Kidney (tissue), 14 donors: ENCODE results near the gene SNX32. TPM values are rescaled to one million over a fixed set of nuclear protein-coding genes. Genes with fewer than 3 reads are reported as not detected.
A peak's percentile ranks its signal among the peaks of the same experiment; 100 is the strongest.

Source experiments
- DNase-seq, 5 donors: peaks; one replicate each; pipeline ENCODE4 v3.0.0-alpha.2; 2013 to 2020
- FAIRE-seq: peaks from 2 replicates; lab custom pipeline; 2012; peaks lifted over from hg19 to GRCh38; lab: Jason Lieb, UNC
- H3K27ac ChIP-seq, 2 donors: one replicate each; pipeline ENCODE4 v1.7.0; 2013; ENCODE audit warnings: low read depth in 2 of 2, low read length in 2 of 2, inconsistent platforms in 1 of 2
- H3K27me3 ChIP-seq: one replicate; pipeline ENCODE4 v1.7.1; 2013; ENCODE audit warnings: low read length, inconsistent platforms; ENCODE audit not compliant: control insufficient read depth, insufficient read depth
- H3K36me3 ChIP-seq, 3 donors: one replicate each; pipeline versions ENCODE4 v1.7.0 to v1.7.1; 2013; ENCODE audit warnings: low read length in 3 of 3, control low read depth in 1 of 3, inconsistent platforms in 1 of 3; ENCODE audit not compliant: insufficient read depth in 3 of 3, control insufficient read depth in 2 of 3
- H3K4me1 ChIP-seq, 3 donors: one replicate each; pipeline versions ENCODE4 v1.7.0 to v1.7.1; 2013; ENCODE audit warnings: low read length in 3 of 3, inconsistent platforms in 1 of 3, low read depth in 1 of 3; ENCODE audit not compliant: control insufficient read depth in 2 of 3, insufficient read depth in 2 of 3
- H3K4me3 ChIP-seq, 3 donors: one replicate each; pipeline versions ENCODE4 v1.7.0 to v1.8.1; 2013; ENCODE audit warnings: low read length in 3 of 3, control low read depth in 1 of 3, inconsistent platforms in 1 of 3
- H3K9ac ChIP-seq, 3 donors: one replicate each; pipeline versions ENCODE4 v1.7.0 to v1.7.1; 2013; ENCODE audit warnings: low read length in 3 of 3, control low read depth in 1 of 3, inconsistent platforms in 1 of 3
- H3K9me3 ChIP-seq, 3 donors: one replicate each; pipeline versions ENCODE4 v1.7.0 to v1.7.1; 2013; ENCODE audit warnings: low read length in 3 of 3, control low read depth in 1 of 3, inconsistent platforms in 1 of 3; ENCODE audit not compliant: control insufficient read depth in 2 of 3, insufficient read depth in 1 of 3
- intact Hi-C: fragments of 100-400 bp; cut with DNase I; formaldehyde crosslinking; loops from one replicate; pipeline ENCODE4 v1.11.1; 2022
- polyA plus RNA-seq: library from polyadenylated mRNA; stranded (reverse); fragments of 350-450 nt; fragmentation: Illumina TruSeq; extraction: RNeasy Lipid Tissue Mini Kit (QIAGEN cat#74804); gene quantifications from one replicate; pipeline ENCODE4 v1.2.3, GENCODE V29; 2014; ENCODE audit warnings: low read depth, low replicate concordance; ENCODE audit not compliant: insufficient read depth
- total RNA-seq: library from RNA; stranded (reverse); fragmentation: NEBNext Ultra II Directional; extraction: Animal tissue kit (Norgen Biotek cat#: 25700); gene quantifications from one replicate; pipeline ENCODE4 v1.2.1, GENCODE V29; 2021
- TF ChIP-seq, protein P1 (sequence below): IDR thresholded peaks from 3 replicates; pipeline ENCODE4 v1.5.1; 2012; ENCODE audit warnings: mild to moderate bottlenecking, moderate library complexity, borderline replicate concordance; ENCODE audit not compliant: insufficient read depth; ENCODE audit errors: extremely low read depth
- donor health status: control.
- donor health status: control.
- donor health status: control.
- donor health status: control.
- donor health status: control.
- donor health status: DM: yes; HTN: yes; CAD: no.
- donor health status: Normal renal cell carcinoma (clear cell type).

Gene SNX32
- total and polyA plus RNA-seq, 2 donors from 2014 or later, result 0.43 to 1.0 TPM

DNA sequence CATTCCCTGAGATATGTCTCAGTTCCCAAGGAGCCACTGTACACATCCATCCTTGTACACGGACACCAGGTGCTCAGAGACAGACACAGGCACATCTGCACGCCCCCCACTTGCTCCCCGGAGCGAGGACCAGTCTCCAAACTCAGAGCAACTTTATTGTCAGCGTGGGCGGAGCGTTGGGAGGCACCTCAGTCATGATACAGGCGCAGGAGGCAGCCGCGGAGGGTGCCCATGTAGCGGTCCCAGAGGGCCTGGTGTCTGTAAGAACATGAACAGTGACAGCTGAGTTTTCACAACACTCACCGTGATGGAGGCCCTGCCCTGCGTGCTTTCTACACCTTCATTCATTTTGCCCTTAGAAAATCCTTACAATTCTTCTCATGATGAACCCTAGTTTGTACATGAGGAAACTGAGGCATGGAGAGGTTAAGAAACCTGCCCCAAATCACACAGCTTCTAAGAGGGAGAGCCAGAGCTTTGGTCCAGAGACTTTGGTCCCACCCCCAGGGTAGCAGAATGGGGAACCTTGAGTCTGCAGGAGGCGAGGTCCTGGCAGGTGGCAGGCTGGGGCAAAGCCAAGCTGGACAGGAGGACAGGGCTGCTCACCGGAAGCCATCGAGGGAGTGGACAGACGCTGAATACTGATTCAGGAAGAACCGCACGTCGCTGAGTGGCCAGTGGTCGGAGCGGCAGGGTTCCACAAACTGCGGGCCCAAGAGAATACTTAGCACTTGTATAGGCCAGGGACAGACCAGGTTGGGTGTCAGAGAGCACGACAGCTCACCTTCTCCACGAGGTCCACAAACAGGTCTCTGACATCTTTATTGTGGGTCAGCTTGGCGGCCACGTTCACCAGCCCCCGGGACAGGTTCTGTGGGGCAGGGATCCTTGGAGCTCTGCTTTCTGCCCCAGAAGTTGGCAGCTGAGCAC, 50.3 kb downstream of the SNX32 start:
- H3K27me3 ChIP-seq, result no peaks in the 10 kb centered on the region
- H3K27ac ChIP-seq, result no peak overlapping the region
- H3K9ac ChIP-seq, result no peak overlapping the region
- no peaks in the 10 kb centered on the region for H3K9me3 ChIP-seq
- FAIRE-seq (no peak), DNase-seq (peak in 2 of 5 donors; percentile 40 to 71)
- H3K36me3 ChIP-seq, result peaks cover 4 to 12% (median 5%) of the 10 kb centered on the region in 3 donors
- intact Hi-C loops, result loop anchor here (10.0 kb wide), 1 partner anchor 101 kb away; no protein-coding TSS in a partner anchor
- no peak overlapping the region for H3K4me3 ChIP-seq
- H3K4me1 ChIP-seq, result peaks cover 0 to 15% (median 8%) of the 10 kb centered on the region in 3 donors
- TF ChIP-seq, protein P1, sequence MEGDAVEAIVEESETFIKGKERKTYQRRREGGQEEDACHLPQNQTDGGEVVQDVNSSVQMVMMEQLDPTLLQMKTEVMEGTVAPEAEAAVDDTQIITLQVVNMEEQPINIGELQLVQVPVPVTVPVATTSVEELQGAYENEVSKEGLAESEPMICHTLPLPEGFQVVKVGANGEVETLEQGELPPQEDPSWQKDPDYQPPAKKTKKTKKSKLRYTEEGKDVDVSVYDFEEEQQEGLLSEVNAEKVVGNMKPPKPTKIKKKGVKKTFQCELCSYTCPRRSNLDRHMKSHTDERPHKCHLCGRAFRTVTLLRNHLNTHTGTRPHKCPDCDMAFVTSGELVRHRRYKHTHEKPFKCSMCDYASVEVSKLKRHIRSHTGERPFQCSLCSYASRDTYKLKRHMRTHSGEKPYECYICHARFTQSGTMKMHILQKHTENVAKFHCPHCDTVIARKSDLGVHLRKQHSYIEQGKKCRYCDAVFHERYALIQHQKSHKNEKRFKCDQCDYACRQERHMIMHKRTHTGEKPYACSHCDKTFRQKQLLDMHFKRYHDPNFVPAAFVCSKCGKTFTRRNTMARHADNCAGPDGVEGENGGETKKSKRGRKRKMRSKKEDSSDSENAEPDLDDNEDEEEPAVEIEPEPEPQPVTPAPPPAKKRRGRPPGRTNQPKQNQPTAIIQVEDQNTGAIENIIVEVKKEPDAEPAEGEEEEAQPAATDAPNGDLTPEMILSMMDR, result no peak

DNA sequence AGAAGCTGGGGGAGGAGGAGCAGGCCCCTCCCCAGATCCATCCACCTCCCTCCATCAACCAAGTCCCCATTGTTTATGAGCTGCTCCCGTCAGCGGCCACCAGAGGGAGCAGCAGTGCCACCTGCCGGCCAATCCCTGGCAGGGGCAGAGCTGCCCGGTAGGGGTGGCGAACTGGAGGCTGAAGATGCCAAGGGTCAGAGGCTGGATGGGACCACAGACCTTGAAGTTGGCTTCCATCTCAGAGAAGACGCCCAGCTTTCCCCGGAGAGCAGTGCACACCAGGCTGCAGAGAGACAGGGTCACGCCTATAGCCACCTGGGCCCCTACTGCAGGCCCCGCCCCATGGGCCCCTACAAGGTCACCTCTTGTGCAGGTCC, 50.9 kb downstream of the SNX32 start:
- Histone ChIP-seq H3K27ac (no peak overlapping the region), H3K27me3 (no peaks in the 10 kb centered on the region), H3K9ac (no peak overlapping the region), H3K36me3 (peaks cover 4 to 12% (median 5%) of the 10 kb centered on the region in 3 donors), H3K4me1 (peaks cover 0 to 19% (median 8%) of the 10 kb centered on the region in 3 donors), H3K4me3 (no peak overlapping the region), H3K9me3 (no peaks in the 10 kb centered on the region)
- no peak for FAIRE-seq
- TF ChIP-seq, protein P1, result peak; percentile 100
- intact Hi-C loops, result loop anchor here (10.0 kb wide), 1 partner anchor 100 kb away; no protein-coding TSS in a partner anchor
- DNase-seq, result peak; percentile 65 to 91 (median 79)

DNA sequence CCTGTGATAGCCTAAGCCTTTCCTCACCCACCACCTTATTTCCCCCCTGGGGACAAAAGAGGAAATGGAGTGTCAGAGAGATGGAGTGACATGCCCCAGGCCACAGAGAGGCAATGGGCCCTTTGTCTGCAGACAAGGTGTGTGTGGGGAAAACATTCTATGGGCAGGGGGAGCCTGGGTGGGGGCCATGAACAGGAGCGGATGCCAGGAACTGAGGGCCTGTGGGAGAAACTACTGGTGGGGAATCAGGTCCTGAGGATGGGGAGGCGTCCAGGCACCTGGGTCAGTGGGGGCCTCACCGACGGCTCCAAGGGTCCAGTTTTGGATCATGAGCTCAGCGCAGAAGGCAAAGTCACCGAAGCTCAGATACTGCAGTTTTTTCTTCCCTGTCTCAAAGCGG, 51.5 kb downstream of the SNX32 start:
- Histone ChIP-seq H3K9ac (no peak overlapping the region), H3K27ac (no peak overlapping the region), H3K27me3 (no peaks in the 10 kb centered on the region), H3K4me3 (no peak overlapping the region), H3K36me3 (peaks cover 4 to 12% (median 5%) of the 10 kb centered on the region in 3 donors), H3K4me1 (peaks cover 0 to 24% (median 8%) of the 10 kb centered on the region in 3 donors), H3K9me3 (no peaks in the 10 kb centered on the region)
- TF ChIP-seq, protein P1, result no peak
- intact Hi-C loops, result loop anchor here (10.0 kb wide), 1 partner anchor 100 kb away; no protein-coding TSS in a partner anchor
- FAIRE-seq, result no peak
- peak in 2 of 5 donors; percentile 49 to 60 for DNase-seq
